ENCODE data around the gene MCM6. TPM values are rescaled to one million over a fixed set of nuclear protein-coding genes. Genes with fewer than 3 reads are reported as not detected.
"Not testable (repeated sequence)": the region's sequence is repeated elsewhere in the genome, so short reads cannot be mapped to it uniquely, and the experiment has no call there.

MCM6 gene
- total RNA-seq, 1 experiment from 2014 or later = 39.9 TPM

DNA sequence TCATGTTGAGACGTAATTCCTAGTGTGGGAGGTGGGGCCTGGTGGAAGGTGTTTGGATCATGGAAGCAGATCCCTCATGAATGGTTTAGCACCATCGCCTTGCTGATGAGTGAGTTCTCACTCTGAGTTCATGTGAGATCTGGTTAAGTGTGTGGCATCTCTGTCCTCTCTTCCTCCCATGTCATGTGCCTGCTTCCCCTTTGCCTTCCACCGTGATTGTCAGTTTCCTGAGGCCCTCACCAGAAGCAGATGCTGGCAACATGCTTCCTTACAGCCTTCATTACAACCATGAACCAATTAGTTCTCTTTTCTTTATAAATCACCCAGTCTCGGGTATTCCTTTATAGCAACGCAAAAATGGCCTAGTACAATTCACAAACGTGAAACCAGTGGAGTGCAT, 14.6 kb upstream of the MCM6 start:
- Histone ChIP-seq H3K9me2 (replicated peaks; ENCODE audit: low read length) (no peaks in the 10 kb centered on the region), H3K9ac (ENCODE audit: low read length) (no peak overlapping the region), H3K4me1 (ENCODE audit: insufficient read depth, low read length) (no peaks in the 10 kb centered on the region), H3K27me3 (ENCODE audit: low read length) (no peaks in the 10 kb centered on the region), H3F3A (ENCODE audit: low read length, unreplicated experiment) (no peaks in the 10 kb centered on the region), H4K20me1 (ENCODE audit: low read length) (no peaks in the 10 kb centered on the region), H2AFZ (ENCODE audit: low read length) (no peak overlapping the region), H3K79me2 (ENCODE audit: low read length) (no peaks in the 10 kb centered on the region), H3K4me2 (ENCODE audit: low read length) (no peak overlapping the region), H3K27ac (ENCODE audit: low read length) (no peak overlapping the region), H3K36me3 (ENCODE audit: low read depth, low read length) (no peaks in the 10 kb centered on the region), H3K9me3 (ENCODE audit: low read length) (no peaks in the 10 kb centered on the region), H3K4me3 (ENCODE audit: low read length) (no peak overlapping the region)
- TF ChIP-seq EZH2phosphoT487 (IDR thresholded peaks at IDR 0.05; ENCODE audit: borderline replicate concordance, low read length) = no peak
- no peak for TF ChIP-seq EZH2 (IDR thresholded peaks at IDR 0.05; ENCODE audit: low read length, unreplicated experiment)
- no peak for TF ChIP-seq CTCF (conservative IDR thresholded peaks at IDR 0.05; ENCODE audit: low read depth, low read length)
- BruUV-seq (replicated peaks) = no TSS peak
- ChIA-PET CTCF (no interaction called here), POLR2A (ENCODE audit: unreplicated experiment) (no interaction called here)
- intact Hi-C loops (cut with micrococcal nuclease) = no loop called here
- DNase-seq (no peak), ATAC-seq (no peak)

- ATAC-seq (no peak), DNase-seq (no peak)
- Histone ChIP-seq H3K27me3 (ENCODE audit: low read length) (no peaks in the 10 kb centered on the region), H3K4me3 (ENCODE audit: low read length) (no peak overlapping the region), H3K9me2 (replicated peaks; ENCODE audit: low read length) (no peaks in the 10 kb centered on the region), H3K9ac (ENCODE audit: low read length) (no peak overlapping the region), H3K36me3 (ENCODE audit: low read depth, low read length) (no peaks in the 10 kb centered on the region), H3K9me3 (ENCODE audit: low read length) (no peaks in the 10 kb centered on the region), H3K4me1 (ENCODE audit: insufficient read depth, low read length) (no peaks in the 10 kb centered on the region), H3F3A (ENCODE audit: low read length, unreplicated experiment) (no peaks in the 10 kb centered on the region), H3K79me2 (ENCODE audit: low read length) (no peaks in the 10 kb centered on the region), H2AFZ (ENCODE audit: low read length) (no peak overlapping the region), H3K4me2 (ENCODE audit: low read length) (no peak overlapping the region), H4K20me1 (ENCODE audit: low read length) (no peaks in the 10 kb centered on the region), H3K27ac (ENCODE audit: low read length) (no peak overlapping the region)
- ChIA-PET POLR2A (ENCODE audit: unreplicated experiment) (no interaction called here), CTCF (no interaction called here)
- BruUV-seq (replicated peaks) = no TSS peak
- TF ChIP-seq EZH2 (IDR thresholded peaks at IDR 0.05; ENCODE audit: low read length, unreplicated experiment) (no peak), EZH2phosphoT487 (IDR thresholded peaks at IDR 0.05; ENCODE audit: borderline replicate concordance, low read length) (no peak), CTCF (conservative IDR thresholded peaks at IDR 0.05; ENCODE audit: low read depth, low read length) (no peak)
- intact Hi-C loops (cut with micrococcal nuclease) = no loop called here
Observed at GRCh38 chr2:135890149-135890548, 13.9 kb upstream of the MCM6 start.

DNA sequence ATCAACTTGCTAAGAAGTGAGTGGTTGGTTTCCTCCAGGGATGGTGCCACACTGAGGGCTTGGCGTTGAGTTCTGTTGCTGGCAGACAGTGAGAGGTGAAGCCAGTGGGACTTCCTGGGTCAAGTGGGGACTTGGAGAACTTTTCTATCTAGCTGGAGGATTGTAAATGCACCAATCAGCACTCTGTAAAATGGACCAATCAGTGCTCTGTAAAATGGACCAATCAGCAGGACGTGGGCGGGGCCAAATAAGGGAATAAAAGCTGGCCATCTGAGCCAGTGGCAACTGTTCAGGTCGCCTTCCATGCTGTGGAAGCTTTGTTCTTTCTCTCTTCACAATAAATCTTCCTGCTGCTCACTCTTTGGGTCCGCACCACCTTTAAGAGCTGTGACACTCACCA, 12.3 kb upstream of the MCM6 start:
- H3F3A ChIP-seq (ENCODE audit: low read length, unreplicated experiment); H3K27me3 ChIP-seq (ENCODE audit: low read length); H3K4me3 ChIP-seq (ENCODE audit: low read length); ATAC-seq; BruUV-seq (replicated peaks); CTCF ChIA-PET; H4K20me1 ChIP-seq (ENCODE audit: low read length); H3K4me2 ChIP-seq (ENCODE audit: low read length); H3K36me3 ChIP-seq (ENCODE audit: low read depth, low read length); H2AFZ ChIP-seq (ENCODE audit: low read length); H3K27ac ChIP-seq (ENCODE audit: low read length); DNase-seq; H3K4me1 ChIP-seq (ENCODE audit: insufficient read depth, low read length); H3K9me2 ChIP-seq (replicated peaks; ENCODE audit: low read length); intact Hi-C loops (cut with micrococcal nuclease); H3K9me3 ChIP-seq (ENCODE audit: low read length); H3K79me2 ChIP-seq (ENCODE audit: low read length); POLR2A ChIA-PET (ENCODE audit: unreplicated experiment); H3K9ac ChIP-seq (ENCODE audit: low read length): not testable (repeated sequence)

Measured in PC-3 (cell line).